Measurements from ENCODE around the gene PAPSS2.
"Not testable (repeated sequence)": the region's sequence is repeated elsewhere in the genome, so short reads cannot be mapped to it uniquely, and the experiment has no call there.

- not testable (repeated sequence) for TF ChIP-seq CTCF (IDR thresholded peaks at IDR 0.05 in 2 of 3, conservative IDR thresholded peaks at IDR 0.05 in 1 of 3; ENCODE audit: borderline replicate concordance in 1 of 3, insufficient read depth in 1 of 3, low read depth in 2 of 3, low read length in 2 of 3); TCF7L2 (IDR thresholded peaks at IDR 0.05; ENCODE audit: borderline replicate concordance, extremely low read depth, insufficient read depth, insufficient read length); SIN3A (IDR thresholded peaks at IDR 0.05; ENCODE audit: low read depth); ZNF274 (IDR thresholded peaks at IDR 0.05; ENCODE audit: low read depth, low read length); POLR2AphosphoS5 (IDR thresholded peaks at IDR 0.05; ENCODE audit: low read depth, low read length); SP1 (IDR thresholded peaks at IDR 0.05; ENCODE audit: low read depth); MAX (IDR thresholded peaks at IDR 0.05); POLR2A (IDR thresholded peaks at IDR 0.05; ENCODE audit: borderline replicate concordance, extremely low read depth, insufficient read depth, insufficient read length); SRF (IDR thresholded peaks at IDR 0.05; ENCODE audit: low read depth); ZBTB33 (IDR thresholded peaks at IDR 0.05; ENCODE audit: extremely low read depth, insufficient replicate concordance, low read length); ZFX (IDR thresholded peaks at IDR 0.05); YY1 (IDR thresholded peaks at IDR 0.05; ENCODE audit: extremely low read depth, insufficient replicate concordance, low read depth, low read length)
Measured at GRCh38 chr10:87621440-87621839, 38.2 kb upstream of the PAPSS2 start.
